GM12872 (cell line): ENCODE data around the gene IKZF1.
A peak's percentile ranks its signal among the peaks of the same experiment; 100 is the strongest.

Source experiments
- CTCF ChIP-seq: IDR thresholded peaks from 3 replicates; pipeline ENCODE4 v1.5.1; 2011; ENCODE audit warnings: low read depth, mild to moderate bottlenecking, low read length, moderate library complexity; ENCODE audit not compliant: insufficient read depth

IKZF1 gene

GRCh38 chr7:50399635-50400034 is 95.1 kb downstream of the IKZF1 start:
- TF ChIP-seq CTCF, result no peak

DNA sequence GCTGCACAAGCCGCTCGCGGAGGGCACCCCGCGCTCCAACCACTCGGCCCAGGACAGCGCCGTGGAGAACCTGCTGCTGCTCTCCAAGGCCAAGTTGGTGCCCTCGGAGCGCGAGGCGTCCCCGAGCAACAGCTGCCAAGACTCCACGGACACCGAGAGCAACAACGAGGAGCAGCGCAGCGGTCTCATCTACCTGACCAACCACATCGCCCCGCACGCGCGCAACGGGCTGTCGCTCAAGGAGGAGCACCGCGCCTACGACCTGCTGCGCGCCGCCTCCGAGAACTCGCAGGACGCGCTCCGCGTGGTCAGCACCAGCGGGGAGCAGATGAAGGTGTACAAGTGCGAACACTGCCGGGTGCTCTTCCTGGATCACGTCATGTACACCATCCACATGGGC is 95.6 kb downstream of the IKZF1 start:
- TF ChIP-seq CTCF, result no peak

- TF ChIP-seq CTCF, result peak; percentile 43; the same call in 2 of the 3 replicates
Measured at GRCh38 chr7:50404392-50404791, 99.9 kb downstream of the IKZF1 start.

DNA sequence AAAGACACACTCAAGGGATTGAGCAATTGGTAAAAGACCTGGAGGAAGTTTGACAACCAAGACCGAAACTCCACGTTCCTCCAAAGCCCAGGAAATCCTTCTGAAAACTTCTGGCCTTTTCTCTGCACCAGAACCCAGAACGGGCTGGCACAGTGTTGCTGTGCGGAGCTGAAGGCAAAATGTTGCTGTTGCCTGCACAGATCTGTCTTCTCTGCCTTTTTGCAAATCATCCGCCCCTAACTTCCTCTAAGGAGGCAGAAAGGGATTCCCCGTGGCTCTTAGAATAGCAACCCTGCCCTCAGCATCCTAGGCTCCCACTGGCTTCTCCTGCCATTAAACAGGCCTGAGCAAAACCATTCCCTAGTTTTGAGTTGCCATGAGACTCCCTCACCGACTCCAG is 100.7 kb downstream of the IKZF1 start:
- no peak for TF ChIP-seq CTCF

GRCh38 chr7:50406935-50407334 is 102.4 kb downstream of the IKZF1 start:
- TF ChIP-seq CTCF, result no peak

DNA sequence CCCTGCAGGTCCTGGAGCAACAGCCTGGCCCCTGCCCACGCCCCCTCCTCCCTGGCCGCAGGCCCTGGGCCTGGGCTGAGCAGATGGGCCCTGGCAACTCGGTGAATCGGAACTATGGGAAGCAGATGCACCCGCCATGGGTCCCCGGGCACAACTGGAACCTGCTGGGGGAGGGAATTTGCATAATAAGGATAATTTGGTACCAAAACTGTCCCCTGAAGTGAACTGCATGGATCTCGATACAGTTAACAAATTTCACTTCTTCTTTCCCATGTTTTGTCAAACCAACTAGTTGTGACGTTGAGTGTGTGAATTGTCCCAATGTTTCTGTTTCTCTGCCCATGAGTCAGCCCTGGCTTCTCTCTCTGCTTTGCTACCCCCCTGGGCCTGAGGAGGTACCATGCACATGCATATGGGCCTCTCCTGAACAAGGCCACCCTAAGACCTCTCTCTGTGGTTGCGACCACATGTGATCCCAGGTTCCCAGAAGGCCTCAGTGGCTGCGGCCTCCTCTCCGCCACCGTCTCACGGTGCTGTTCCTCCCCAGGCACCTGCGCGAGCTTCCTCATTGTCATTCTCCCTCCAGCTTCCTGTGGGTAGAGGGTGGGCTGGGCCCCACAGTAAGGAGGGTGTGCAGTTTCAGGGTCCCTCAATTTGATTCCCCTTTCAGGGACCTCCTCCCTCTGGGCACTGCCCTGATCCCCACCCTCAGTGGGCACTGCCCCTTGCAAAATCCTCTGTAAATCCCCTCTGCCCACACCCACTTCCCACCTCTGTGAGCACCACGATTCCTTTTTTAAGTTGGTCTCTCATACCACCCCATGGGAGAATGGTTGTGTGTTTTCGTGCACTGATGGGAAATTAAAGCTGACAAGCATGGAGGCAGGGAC is 105.6 kb downstream of the IKZF1 start:
- TF ChIP-seq CTCF, result no peak

GRCh38 chr7:50411332-50411731 is 106.8 kb downstream of the IKZF1 start:
- TF ChIP-seq CTCF, result no peak
